Glutamatergic neuron (in vitro differentiated cells): ENCODE data around the gene RANBP17. TPM values are rescaled to one million over a fixed set of nuclear protein-coding genes. Genes with fewer than 3 reads are reported as not detected.

Experiments used
- DNase-seq: peaks from one replicate; pipeline ENCODE4 v3.0.0; 2022
- H3K27ac Mint-ChIP-seq: one replicate; pipeline ENCODE4 v1.8.0; 2020; ENCODE audit warnings: mild to moderate bottlenecking, mixed read lengths, inconsistent platforms; ENCODE audit not compliant: unreplicated experiment
- H3K27me3 Mint-ChIP-seq: one replicate; pipeline ENCODE4 v1.8.0; 2020; ENCODE audit warnings: mild to moderate bottlenecking, moderate library complexity, mixed read lengths, inconsistent platforms; ENCODE audit not compliant: unreplicated experiment
- H3K36me3 Mint-ChIP-seq: one replicate; pipeline ENCODE4 v1.8.0; 2020; ENCODE audit warnings: mild to moderate bottlenecking, mixed read lengths, inconsistent platforms; ENCODE audit not compliant: unreplicated experiment
- H3K4me1 Mint-ChIP-seq: one replicate; pipeline ENCODE4 v1.8.0; 2020; ENCODE audit warnings: mild to moderate bottlenecking, low read depth, mixed read lengths, inconsistent platforms; ENCODE audit not compliant: unreplicated experiment
- H3K4me3 Mint-ChIP-seq: one replicate; pipeline ENCODE4 v1.8.0; 2020; ENCODE audit warnings: mild to moderate bottlenecking, mixed read lengths, inconsistent platforms; ENCODE audit not compliant: unreplicated experiment
- H3K9me3 Mint-ChIP-seq: one replicate; pipeline ENCODE4 v1.8.0; 2020; ENCODE audit warnings: mild to moderate bottlenecking, moderate library complexity, mixed read lengths, inconsistent platforms; ENCODE audit not compliant: unreplicated experiment
- CTCF ChIP-seq: fragments of 200-600 bp; sonication (generic); IDR thresholded peaks from one replicate; pipeline ENCODE4 v1.5.0; 2021; ENCODE audit not compliant: partially characterized antibody, unreplicated experiment
- total RNA-seq: library from RNA; stranded (reverse); fragmentation: NEBNext Ultra II Directional; extraction: Animal tissue kit (Norgen Biotek cat#: 25700); gene quantifications from one replicate; pipeline ENCODE4 v1.2.1, GENCODE V29; 2021; ENCODE audit not compliant: unreplicated experiment

RANBP17 gene
- total RNA-seq, 1 donor from 2014 or later = 25.7 TPM

DNA sequence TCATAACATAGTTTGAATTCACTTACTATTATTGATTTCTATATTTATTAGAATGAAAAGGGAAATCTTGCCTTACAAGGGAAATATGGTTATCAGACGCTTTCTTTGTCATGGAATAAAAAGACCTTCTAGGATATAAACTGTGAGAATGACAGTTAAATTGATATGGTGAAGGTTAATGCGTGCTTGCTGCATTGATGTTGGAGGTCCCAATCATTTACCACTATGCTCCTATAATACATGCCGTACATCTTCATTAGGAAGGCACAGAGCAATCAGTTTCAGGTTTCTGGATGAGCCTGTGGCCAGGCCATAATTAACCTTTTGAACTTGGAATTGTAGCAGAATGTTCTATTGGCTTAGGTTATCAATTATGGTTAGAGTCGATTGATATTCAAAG, 245.9 kb downstream of the RANBP17 start:
- H3K36me3 Mint-ChIP-seq = peaks cover 7% of the 10 kb centered on the region
- DNase-seq = no peak

DNA sequence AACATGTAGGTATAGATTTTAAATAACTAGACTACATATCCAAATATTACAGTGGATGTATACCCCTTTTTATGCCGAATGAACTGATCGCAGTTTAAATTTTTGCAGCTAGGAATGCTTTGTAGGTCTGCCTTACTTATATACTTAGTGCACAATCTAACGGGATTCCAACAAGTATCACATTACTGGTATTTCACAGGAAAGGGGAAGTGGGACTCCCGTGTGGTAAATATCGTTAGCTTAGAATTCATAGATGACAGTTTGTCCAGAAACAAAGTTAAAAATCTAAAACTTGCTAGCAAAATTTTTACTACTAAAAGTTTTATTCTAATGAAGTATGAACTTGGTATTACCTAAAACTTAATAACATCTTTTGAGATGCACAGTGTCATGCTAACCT, 253.7 kb downstream of the RANBP17 start:
- DNase-seq = no peak
- Mint-ChIP-seq H3K4me1 (no peaks in the 10 kb centered on the region), H3K27ac (no peak overlapping the region), H3K36me3 (no peaks in the 10 kb centered on the region), H3K4me3 (no peak overlapping the region), H3K27me3 (no peaks in the 10 kb centered on the region), H3K9me3 (no peaks in the 10 kb centered on the region)
- TF ChIP-seq CTCF = no peak

More for the DNA sequence above, 245.9 kb downstream of the RANBP17 start:
- peaks cover 3% of the 10 kb centered on the region for H3K4me1 Mint-ChIP-seq
- TF ChIP-seq CTCF = no peak
- no peak overlapping the region for H3K4me3 Mint-ChIP-seq
- no peaks in the 10 kb centered on the region for H3K9me3 Mint-ChIP-seq
- no peak overlapping the region for H3K27ac Mint-ChIP-seq
- no peaks in the 10 kb centered on the region for H3K27me3 Mint-ChIP-seq

- Mint-ChIP-seq H3K4me3 (no peak overlapping the region), H3K4me1 (no peaks in the 10 kb centered on the region), H3K27me3 (no peaks in the 10 kb centered on the region), H3K27ac (no peak overlapping the region), H3K9me3 (peaks cover 2% of the 10 kb centered on the region), H3K36me3 (no peaks in the 10 kb centered on the region)
- no peak for TF ChIP-seq CTCF
- DNase-seq = no peak
These were observed 254.9 kb downstream of the RANBP17 start for GRCh38 chr5:171116719-171117118.

GRCh38 chr5:171120986-171121622, 259.3 kb downstream of the RANBP17 start:
- no peak overlapping the region for H3K4me3 Mint-ChIP-seq
- H3K4me1 Mint-ChIP-seq = no peaks in the 10 kb centered on the region
- no peaks in the 10 kb centered on the region for H3K27me3 Mint-ChIP-seq
- H3K36me3 Mint-ChIP-seq = no peaks in the 10 kb centered on the region
- H3K9me3 Mint-ChIP-seq = peaks cover 2% of the 10 kb centered on the region
- no peak for TF ChIP-seq CTCF
- DNase-seq = no peak
- no peak overlapping the region for H3K27ac Mint-ChIP-seq

DNA sequence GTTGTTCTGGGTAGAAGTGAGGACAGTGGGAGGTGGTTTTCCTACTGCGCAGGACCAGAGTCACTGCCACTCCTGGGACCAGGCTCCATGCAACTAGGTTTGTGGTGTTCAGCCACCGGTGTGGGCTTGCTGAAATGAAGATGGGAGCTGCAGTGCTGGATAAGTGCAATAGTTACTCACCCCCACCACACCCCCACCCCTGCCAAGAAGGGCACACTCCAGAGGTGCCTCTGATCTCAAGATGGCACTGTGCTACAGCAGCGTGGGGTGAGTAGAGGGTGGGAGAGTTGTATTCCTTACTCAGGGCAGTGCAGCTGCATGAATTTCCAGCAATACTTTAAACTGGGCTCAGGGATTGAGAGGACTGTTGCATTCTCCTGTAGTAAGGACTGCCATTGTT, 259.8 kb downstream of the RANBP17 start:
- Mint-ChIP-seq H3K4me1 (no peaks in the 10 kb centered on the region), H3K27ac (no peak overlapping the region), H3K9me3 (peaks cover 2% of the 10 kb centered on the region), H3K4me3 (no peak overlapping the region), H3K36me3 (no peaks in the 10 kb centered on the region), H3K27me3 (no peaks in the 10 kb centered on the region)
- no peak for DNase-seq
- TF ChIP-seq CTCF = no peak
